GM23338 (cell line): ENCODE data around the gene AGAP1. TPM values are rescaled to one million over a fixed set of nuclear protein-coding genes. Genes with fewer than 3 reads are reported as not detected.

ENCODE experiments used
- ATAC-seq: fragments of 200-7000 bp; cut with Tn5 transposase; 3 replicates; pipeline ENCODE4 v1.9.1; 2020
- DNase-seq: peaks from one replicate; pipeline ENCODE4 v3.0.0-alpha.2; 2015; ENCODE audit warnings: low spot score
- H2AFZ ChIP-seq: fragments of 200-600 bp; sonication (generic); 2 replicates; pipeline ENCODE4 v1.8.0; 2016; ENCODE audit warnings: antibody characterized with exemption, mild to moderate bottlenecking, moderate library complexity
- H3F3A ChIP-seq: fragments of 200-600 bp; sonication (generic); replicated peaks from 2 replicates; pipeline ENCODE4 v1.8.0; 2017; ENCODE audit warnings: antibody characterized with exemption, mixed run types, low read depth
- H3K27ac ChIP-seq: fragments of 200-600 bp; sonication (generic); 2 replicates; pipeline ENCODE4 v1.6.1; 2016; ENCODE audit warnings: low read depth
- H3K27me3 ChIP-seq: fragments of 200-600 bp; sonication (generic); 2 replicates; pipeline ENCODE4 v1.8.0; 2016; ENCODE audit warnings: mild to moderate bottlenecking, mixed run types, moderate library complexity; ENCODE audit not compliant: insufficient read depth
- H3K36me3 ChIP-seq: fragments of 200-600 bp; sonication (generic); 2 replicates; pipeline ENCODE4 v1.8.0; 2016; ENCODE audit warnings: mild to moderate bottlenecking; ENCODE audit not compliant: insufficient read depth
- H3K4me1 ChIP-seq: fragments of 200-600 bp; sonication (generic); 2 replicates; pipeline ENCODE4 v1.8.0; 2016; ENCODE audit warnings: mild to moderate bottlenecking, moderate library complexity; ENCODE audit not compliant: insufficient read depth
- H3K4me2 ChIP-seq: fragments of 200-600 bp; sonication (generic); 2 replicates; pipeline ENCODE4 v1.7.1; 2017; ENCODE audit warnings: mixed run types
- H3K4me3 ChIP-seq: fragments of 200-600 bp; sonication (generic); 2 replicates; pipeline ENCODE4 v1.6.1; 2016; ENCODE audit warnings: mixed run types
- H3K79me2 ChIP-seq: fragments of 200-600 bp; sonication (generic); replicated peaks from 2 replicates; pipeline ENCODE4 v1.8.0; 2017; ENCODE audit warnings: mild to moderate bottlenecking; ENCODE audit not compliant: insufficient read depth
- H3K9me2 ChIP-seq: fragments of 200-600 bp; sonication (generic); 2 replicates; pipeline ENCODE4 v1.8.0; 2017; ENCODE audit not compliant: insufficient read depth
- H4K20me1 ChIP-seq: fragments of 200-600 bp; sonication (generic); replicated peaks from 2 replicates; pipeline ENCODE4 v1.8.0; 2017; ENCODE audit warnings: mild to moderate bottlenecking; ENCODE audit not compliant: insufficient read depth
- H3K27ac Mint-ChIP-seq: 2 replicates; pipeline ENCODE4 v1.8.0; 2020; ENCODE audit warnings: inconsistent platforms, mild to moderate bottlenecking, moderate library complexity, mixed read lengths
- H3K27me3 Mint-ChIP-seq: 3 replicates; pipeline ENCODE4 v1.8.0; 2022; ENCODE audit warnings: low read depth, mild to moderate bottlenecking, moderate library complexity, mixed read lengths, inconsistent platforms; ENCODE audit not compliant: insufficient read depth, poor library complexity
- H3K36me3 Mint-ChIP-seq: 3 replicates; pipeline ENCODE4 v1.8.0; 2021; ENCODE audit warnings: low read depth, mild to moderate bottlenecking, inconsistent platforms, moderate library complexity, mixed read lengths
- H3K4me1 Mint-ChIP-seq: 3 replicates; pipeline ENCODE4 v1.8.0; 2020; ENCODE audit warnings: mild to moderate bottlenecking, inconsistent platforms, mixed read lengths
- H3K4me3 Mint-ChIP-seq: 3 replicates; pipeline ENCODE4 v1.8.0; 2021; ENCODE audit warnings: moderate library complexity, mild to moderate bottlenecking, inconsistent platforms, mixed read lengths
- H3K9me3 Mint-ChIP-seq: 3 replicates; pipeline ENCODE4 v1.8.0; 2020; ENCODE audit warnings: moderate library complexity, mild to moderate bottlenecking, inconsistent platforms, mixed read lengths
- CTCF ChIP-seq, 2 experiments: fragments of 200-600 bp in 1 of 2; sonication (generic) in 1 of 2; conservative IDR thresholded peaks; 2 replicates each; pipeline versions ENCODE4 v1.5.1 to v1.6.1; 2016 to 2017; ENCODE audit warnings: antibody characterized with exemption in 2 of 2, low read depth in 2 of 2, mild to moderate bottlenecking in 2 of 2, moderate library complexity in 1 of 2
- EZH2 ChIP-seq: fragments of 200-600 bp; sonication (generic); IDR thresholded peaks from one replicate; pipeline ENCODE4 v1.8.0; 2017; ENCODE audit warnings: antibody characterized with exemption, mild to moderate bottlenecking, low read depth; ENCODE audit not compliant: unreplicated experiment
- EZH2phosphoT487 ChIP-seq: fragments of 200-600 bp; sonication (generic); IDR thresholded peaks from one replicate; pipeline ENCODE4 v1.8.1; 2018; ENCODE audit warnings: antibody characterized with exemption; ENCODE audit not compliant: unreplicated experiment
- JUNB ChIP-seq: IDR thresholded peaks from one replicate; pipeline ENCODE4 v1.6.1; 2016; ENCODE audit warnings: antibody characterized with exemption; ENCODE audit not compliant: unreplicated experiment
- NANOG ChIP-seq: IDR thresholded peaks from 2 replicates; pipeline ENCODE4 v1.6.1; 2016; ENCODE audit warnings: antibody characterized with exemption, borderline replicate concordance
- POLR2AphosphoS5 ChIP-seq: IDR thresholded peaks from 2 replicates; pipeline ENCODE4 v1.6.1; 2016; ENCODE audit warnings: antibody characterized with exemption, low read depth
- REST ChIP-seq: IDR thresholded peaks from one replicate; pipeline ENCODE4 v1.6.1; 2018; ENCODE audit warnings: antibody characterized with exemption; ENCODE audit not compliant: unreplicated experiment
- STAT1 ChIP-seq: IDR thresholded peaks from one replicate; pipeline ENCODE4 v1.6.1; 2016; ENCODE audit warnings: antibody characterized with exemption; ENCODE audit not compliant: unreplicated experiment
- ZNF114 ChIP-seq: fragments of 250-450 bp; sonication (Bioruptor Pico); IDR thresholded peaks from 2 replicates; pipeline ENCODE4 v1.5.0; 2020; ENCODE audit warnings: mild to moderate bottlenecking, moderate library complexity
- ZNF331 ChIP-seq: fragments of 250-450 bp; sonication (Bioruptor Pico); IDR thresholded peaks from 2 replicates; pipeline ENCODE4 v1.5.0; 2020; ENCODE audit warnings: low read depth, mild to moderate bottlenecking, moderate library complexity
- polyA plus RNA-seq: library from polyadenylated mRNA; unstranded; fragments of >200 nt; fragmentation: Nextera tagmentation; extraction: Ambion mirVana; gene quantifications from 2 replicates; pipeline ENCODE4 v1.2.1, GENCODE V29; 2016
- total RNA-seq: library from RNA; depleted of rRNA; stranded (reverse); fragments of >200 nt; shearing (Covaris generic); gene quantifications from 2 replicates; pipeline ENCODE4 v1.2.3, GENCODE V29; 2014
- TF ChIP-seq, protein P1 (sequence below): IDR thresholded peaks from 2 replicates; pipeline ENCODE4 v1.6.1; 2016; ENCODE audit warnings: antibody characterized with exemption
- TF ChIP-seq, protein P2 (sequence below): fragments of 250-450 bp; sonication (Bioruptor Pico); IDR thresholded peaks from 2 replicates; pipeline ENCODE4 v1.5.0; 2020; ENCODE audit warnings: mild to moderate bottlenecking, moderate library complexity

The AGAP1 gene
- total and polyA plus RNA-seq, 2 experiments from 2014 or later: 13.3 to 27.9 TPM

DNA sequence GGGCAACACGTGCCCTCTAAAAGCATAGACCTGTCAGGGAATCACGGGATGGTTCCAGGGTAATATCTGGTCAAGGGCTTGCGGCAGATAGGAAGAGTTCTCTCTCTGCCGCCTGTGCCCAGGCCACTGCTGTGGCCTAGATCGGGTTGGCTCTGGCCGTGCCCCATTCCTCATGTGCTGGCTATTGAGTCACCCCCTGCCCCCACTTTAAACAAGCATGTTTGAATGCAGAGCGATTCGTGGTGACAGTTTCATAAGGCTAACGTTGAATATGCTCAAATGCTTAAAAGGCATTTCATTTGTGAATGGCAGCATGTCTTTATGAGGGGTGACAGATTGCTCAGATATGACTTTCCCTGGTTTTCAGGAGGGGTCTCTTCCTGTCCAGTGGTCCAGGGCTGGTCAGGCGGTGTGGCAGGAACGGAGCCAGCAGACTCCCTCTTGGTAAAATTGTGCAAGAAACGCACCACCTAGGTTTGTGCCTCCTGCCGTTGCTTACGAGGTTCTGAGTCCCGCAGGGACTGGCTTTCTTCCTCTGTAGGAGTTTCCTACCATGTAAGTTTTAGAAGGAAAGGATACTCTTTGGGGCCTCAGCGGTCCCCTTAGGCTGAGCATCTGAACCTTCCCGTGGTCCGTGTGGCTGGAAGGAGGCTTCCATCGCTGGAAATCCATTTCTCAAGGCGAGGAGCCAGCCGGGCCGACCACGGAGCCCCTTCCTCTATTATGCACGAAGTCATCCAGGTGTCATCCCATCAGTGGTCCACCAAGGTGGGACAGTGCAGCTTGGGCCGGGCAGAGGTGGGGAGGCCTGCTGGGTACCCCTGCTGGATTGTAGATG lies 50.2 kb downstream of the AGAP1 start:
- ATAC-seq: no peak

More for the DNA sequence above, 50.2 kb downstream of the AGAP1 start:
- Histone ChIP-seq H3K36me3 (no peaks in the 10 kb centered on the region), H3K4me3 (no peak overlapping the region), H3K9me2 (no peaks in the 10 kb centered on the region), H3F3A (0 out of 2 replicates have a peak, but pooled peaks cover 3% of the 10 kb centered on the region), H3K27me3 (no peaks in the 10 kb centered on the region), H3K4me1 (peaks cover 41% of the 10 kb centered on the region), H2AFZ (no peak overlapping the region), H3K27ac (peak overlapping the region; percentile 87; the same call in 1 of the 2 replicates), H3K4me2 (peak overlapping the region; percentile 65; the same call in 1 of the 2 replicates), H3K79me2 (peaks cover 94% of the 10 kb centered on the region), H4K20me1 (peaks cover 7% of the 10 kb centered on the region)
- Mint-ChIP-seq H3K4me1 (peaks cover 61% of the 10 kb centered on the region), H3K27ac (peak overlapping the region; percentile 72), H3K27me3 (peaks cover 8% of the 10 kb centered on the region), H3K4me3 (no peak overlapping the region), H3K36me3 (no peaks in the 10 kb centered on the region), H3K9me3 (no peaks in the 10 kb centered on the region)
- TF ChIP-seq REST (no peak), NANOG (no peak), EZH2phosphoT487 (no peak), POLR2AphosphoS5 (no peak), CTCF (conservative IDR thresholded peaks at IDR 0.05; ENCODE audit: low read depth in 2 of 2) (no peak), STAT1 (no peak), ZNF331 (no peak), EZH2 (no peak), JUNB (no peak), ZNF114 (CRISPR knock-in tag) (no peak)
- TF ChIP-seq, protein P1, sequence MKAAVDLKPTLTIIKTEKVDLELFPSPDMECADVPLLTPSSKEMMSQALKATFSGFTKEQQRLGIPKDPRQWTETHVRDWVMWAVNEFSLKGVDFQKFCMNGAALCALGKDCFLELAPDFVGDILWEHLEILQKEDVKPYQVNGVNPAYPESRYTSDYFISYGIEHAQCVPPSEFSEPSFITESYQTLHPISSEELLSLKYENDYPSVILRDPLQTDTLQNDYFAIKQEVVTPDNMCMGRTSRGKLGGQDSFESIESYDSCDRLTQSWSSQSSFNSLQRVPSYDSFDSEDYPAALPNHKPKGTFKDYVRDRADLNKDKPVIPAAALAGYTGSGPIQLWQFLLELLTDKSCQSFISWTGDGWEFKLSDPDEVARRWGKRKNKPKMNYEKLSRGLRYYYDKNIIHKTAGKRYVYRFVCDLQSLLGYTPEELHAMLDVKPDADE: no peak
- TF ChIP-seq, protein P2, sequence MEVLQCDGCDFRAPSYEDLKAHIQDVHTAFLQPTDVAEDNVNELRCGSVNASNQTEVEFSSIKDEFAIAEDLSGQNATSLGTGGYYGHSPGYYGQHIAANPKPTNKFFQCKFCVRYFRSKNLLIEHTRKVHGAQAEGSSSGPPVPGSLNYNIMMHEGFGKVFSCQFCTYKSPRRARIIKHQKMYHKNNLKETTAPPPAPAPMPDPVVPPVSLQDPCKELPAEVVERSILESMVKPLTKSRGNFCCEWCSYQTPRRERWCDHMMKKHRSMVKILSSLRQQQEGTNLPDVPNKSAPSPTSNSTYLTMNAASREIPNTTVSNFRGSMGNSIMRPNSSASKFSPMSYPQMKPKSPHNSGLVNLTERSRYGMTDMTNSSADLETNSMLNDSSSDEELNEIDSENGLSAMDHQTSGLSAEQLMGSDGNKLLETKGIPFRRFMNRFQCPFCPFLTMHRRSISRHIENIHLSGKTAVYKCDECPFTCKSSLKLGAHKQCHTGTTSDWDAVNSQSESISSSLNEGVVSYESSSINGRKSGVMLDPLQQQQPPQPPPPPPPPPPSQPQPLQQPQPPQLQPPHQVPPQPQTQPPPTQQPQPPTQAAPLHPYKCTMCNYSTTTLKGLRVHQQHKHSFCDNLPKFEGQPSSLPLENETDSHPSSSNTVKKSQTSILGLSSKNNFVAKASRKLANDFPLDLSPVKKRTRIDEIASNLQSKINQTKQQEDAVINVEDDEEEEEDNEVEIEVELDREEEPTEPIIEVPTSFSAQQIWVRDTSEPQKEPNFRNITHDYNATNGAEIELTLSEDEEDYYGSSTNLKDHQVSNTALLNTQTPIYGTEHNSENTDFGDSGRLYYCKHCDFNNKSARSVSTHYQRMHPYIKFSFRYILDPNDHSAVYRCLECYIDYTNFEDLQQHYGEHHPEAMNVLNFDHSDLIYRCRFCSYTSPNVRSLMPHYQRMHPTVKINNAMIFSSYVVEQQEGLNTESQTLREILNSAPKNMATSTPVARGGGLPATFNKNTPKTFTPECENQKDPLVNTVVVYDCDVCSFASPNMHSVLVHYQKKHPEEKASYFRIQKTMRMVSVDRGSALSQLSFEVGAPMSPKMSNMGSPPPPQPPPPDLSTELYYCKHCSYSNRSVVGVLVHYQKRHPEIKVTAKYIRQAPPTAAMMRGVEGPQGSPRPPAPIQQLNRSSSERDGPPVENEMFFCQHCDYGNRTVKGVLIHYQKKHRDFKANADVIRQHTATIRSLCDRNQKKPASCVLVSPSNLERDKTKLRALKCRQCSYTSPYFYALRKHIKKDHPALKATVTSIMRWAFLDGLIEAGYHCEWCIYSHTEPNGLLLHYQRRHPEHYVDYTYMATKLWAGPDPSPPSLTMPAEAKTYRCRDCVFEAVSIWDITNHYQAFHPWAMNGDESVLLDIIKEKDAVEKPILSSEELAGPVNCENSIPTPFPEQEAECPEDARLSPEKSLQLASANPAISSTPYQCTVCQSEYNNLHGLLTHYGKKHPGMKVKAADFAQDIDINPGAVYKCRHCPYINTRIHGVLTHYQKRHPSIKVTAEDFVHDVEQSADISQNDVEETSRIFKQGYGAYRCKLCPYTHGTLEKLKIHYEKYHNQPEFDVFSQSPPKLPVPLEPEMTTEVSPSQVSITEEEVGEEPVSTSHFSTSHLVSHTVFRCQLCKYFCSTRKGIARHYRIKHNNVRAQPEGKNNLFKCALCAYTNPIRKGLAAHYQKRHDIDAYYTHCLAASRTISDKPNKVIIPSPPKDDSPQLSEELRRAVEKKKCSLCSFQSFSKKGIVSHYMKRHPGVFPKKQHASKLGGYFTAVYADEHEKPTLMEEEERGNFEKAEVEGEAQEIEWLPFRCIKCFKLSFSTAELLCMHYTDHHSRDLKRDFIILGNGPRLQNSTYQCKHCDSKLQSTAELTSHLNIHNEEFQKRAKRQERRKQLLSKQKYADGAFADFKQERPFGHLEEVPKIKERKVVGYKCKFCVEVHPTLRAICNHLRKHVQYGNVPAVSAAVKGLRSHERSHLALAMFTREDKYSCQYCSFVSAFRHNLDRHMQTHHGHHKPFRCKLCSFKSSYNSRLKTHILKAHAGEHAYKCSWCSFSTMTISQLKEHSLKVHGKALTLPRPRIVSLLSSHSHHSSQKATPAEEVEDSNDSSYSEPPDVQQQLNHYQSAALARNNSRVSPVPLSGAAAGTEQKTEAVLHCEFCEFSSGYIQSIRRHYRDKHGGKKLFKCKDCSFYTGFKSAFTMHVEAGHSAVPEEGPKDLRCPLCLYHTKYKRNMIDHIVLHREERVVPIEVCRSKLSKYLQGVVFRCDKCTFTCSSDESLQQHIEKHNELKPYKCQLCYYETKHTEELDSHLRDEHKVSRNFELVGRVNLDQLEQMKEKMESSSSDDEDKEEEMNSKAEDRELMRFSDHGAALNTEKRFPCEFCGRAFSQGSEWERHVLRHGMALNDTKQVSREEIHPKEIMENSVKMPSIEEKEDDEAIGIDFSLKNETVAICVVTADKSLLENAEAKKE (CRISPR knock-in tag): no peak
- no peak for DNase-seq
